AG10803 (cell line): ENCODE results near the gene SOX5.
"Not testable (repeated sequence)": the region's sequence is repeated elsewhere in the genome, so short reads cannot be mapped to it uniquely, and the experiment has no call there.

ENCODE experiments used
- DNase-seq: peaks from one replicate; pipeline ENCODE4 v3.0.0; 2010; ENCODE audit warnings: low read depth
- H3K4me3 ChIP-seq: 2 replicates; pipeline ENCODE4 v1.5.1; 2011; ENCODE audit warnings: mild to moderate bottlenecking, low read length, control low read depth
- CTCF ChIP-seq: conservative IDR thresholded peaks from 2 replicates; pipeline ENCODE4 v1.5.1; 2011; ENCODE audit warnings: mild to moderate bottlenecking, low read length, control low read depth, inconsistent platforms

SOX5 gene

DNA sequence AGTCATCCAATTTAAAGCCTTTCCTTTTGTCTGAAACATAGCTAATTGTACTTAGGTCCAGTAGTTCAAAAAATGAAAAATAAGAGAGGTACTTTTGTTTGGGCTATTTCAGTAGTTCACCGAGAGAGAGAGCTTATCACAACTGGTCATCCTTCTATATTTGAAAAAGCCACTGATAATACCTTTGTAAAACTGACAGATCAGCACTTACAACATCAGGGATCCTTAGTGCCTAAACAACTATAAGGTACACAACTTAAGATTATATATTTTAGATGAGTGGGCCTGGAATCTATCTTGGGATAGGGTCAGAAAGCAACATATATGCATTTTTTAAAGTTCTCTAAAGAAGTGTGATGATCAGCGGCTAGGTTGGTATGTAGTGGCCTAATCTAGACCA is 97.9 kb downstream of the SOX5 start:
- TF ChIP-seq CTCF: no peak
- no peak for DNase-seq
- no peak overlapping the region for H3K4me3 ChIP-seq

DNA sequence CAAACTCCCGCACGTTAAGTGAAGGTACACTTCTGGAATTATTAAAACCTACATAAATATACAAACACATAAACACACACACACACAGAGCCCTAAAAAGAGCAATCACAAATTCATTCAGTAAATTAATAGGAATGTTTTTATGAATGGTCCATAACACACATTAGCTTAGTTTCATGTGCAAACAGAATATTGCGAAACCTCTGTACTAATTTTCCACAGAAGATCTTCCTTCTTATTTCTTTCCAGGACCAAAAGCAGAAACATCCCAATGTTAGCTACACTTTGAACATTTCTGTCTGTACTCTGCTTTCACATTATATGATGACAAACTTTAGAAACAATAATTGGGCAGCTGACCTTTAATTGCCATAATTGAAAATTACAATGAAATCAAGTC is 101.6 kb downstream of the SOX5 start:
- no peak overlapping the region for H3K4me3 ChIP-seq
- DNase-seq: no peak
- TF ChIP-seq CTCF: no peak

- no peak for TF ChIP-seq CTCF
- H3K4me3 ChIP-seq: no peak overlapping the region
- DNase-seq: no peak
Measured at GRCh38 chr12:23843958-23844357, 105.5 kb downstream of the SOX5 start.

- H3K4me3 ChIP-seq: no peak overlapping the region
- DNase-seq: no peak
- TF ChIP-seq CTCF: no peak
Measured at GRCh38 chr12:23834076-23834475, 115.4 kb downstream of the SOX5 start.

DNA sequence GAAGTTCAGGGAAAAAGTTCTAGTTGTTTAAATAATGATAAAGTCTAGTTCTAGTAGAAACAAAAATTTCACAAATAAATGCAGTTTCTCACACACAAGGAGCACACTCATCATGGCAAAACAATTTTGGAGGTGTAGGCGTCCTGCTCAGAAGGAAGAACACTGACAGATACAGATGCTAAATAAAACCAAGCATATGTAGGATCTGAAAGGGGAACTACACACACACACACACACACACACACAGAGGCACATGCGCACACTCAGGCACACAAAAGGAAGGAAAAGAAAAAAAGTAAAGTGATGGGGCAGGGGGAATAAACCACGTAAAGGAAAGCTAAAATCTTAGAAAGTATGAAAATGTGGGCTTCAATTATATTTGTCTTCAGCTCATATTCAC is 117.7 kb downstream of the SOX5 start:
- no peak for DNase-seq
- TF ChIP-seq CTCF: no peak
- no peak overlapping the region for H3K4me3 ChIP-seq

DNA sequence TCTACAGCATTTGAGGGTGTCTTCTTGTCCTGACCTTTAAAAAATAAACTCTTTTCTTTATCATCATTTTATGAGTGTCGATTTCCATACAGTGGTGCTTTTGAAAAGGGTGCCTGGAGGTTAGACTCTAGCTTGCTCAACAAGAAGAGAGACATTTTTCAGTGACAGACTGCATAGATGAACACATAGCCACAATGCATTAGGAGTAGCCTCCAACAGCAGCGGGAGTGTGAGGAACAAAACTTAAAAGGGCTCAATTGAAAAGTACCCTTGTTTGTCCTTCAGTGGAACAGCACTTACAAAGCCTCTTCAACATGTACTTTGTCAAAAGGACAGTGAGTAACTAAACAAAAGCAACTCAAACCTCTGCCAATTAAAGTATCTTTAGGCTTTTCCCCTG is 119.3 kb downstream of the SOX5 start:
- TF ChIP-seq CTCF: no peak
- no peak for DNase-seq
- H3K4me3 ChIP-seq: no peak overlapping the region

DNA sequence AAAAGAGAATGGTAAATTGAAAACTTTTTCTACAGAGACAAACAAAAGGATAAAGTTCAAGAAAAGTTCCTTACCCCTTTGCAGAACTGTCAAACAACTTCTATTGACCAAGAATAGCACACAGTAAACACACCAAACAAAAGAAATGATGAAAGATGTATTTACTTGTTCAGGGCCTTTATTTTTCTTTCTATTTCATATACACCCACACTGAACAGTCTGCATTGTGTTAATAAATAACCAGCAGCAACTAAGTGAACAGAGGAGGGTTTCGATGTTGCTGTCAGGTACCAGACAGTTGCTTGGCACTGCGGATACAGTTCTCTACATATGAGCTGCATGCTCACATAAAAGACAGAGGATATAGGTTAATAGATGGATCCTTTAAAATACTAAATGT is 122.1 kb downstream of the SOX5 start:
- TF ChIP-seq CTCF: no peak
- H3K4me3 ChIP-seq: no peak overlapping the region
- no peak for DNase-seq

- H3K4me3 ChIP-seq, DNase-seq: not testable (repeated sequence)
Measured at GRCh38 chr12:23825124-23825523, 124.3 kb downstream of the SOX5 start.
